Heart left ventricle (tissue), 16 donors: ENCODE results near the gene CYBA. TPM values are rescaled to one million over a fixed set of nuclear protein-coding genes. Genes with fewer than 3 reads are reported as not detected.

Experiments
- ATAC-seq, 4 donors: fragments of 200-7000 bp; cut with Tn5 transposase; one replicate each; pipeline ENCODE4 v1.9.1; 2020 to 2022; ENCODE audit warnings: moderate library complexity in 4 of 4, mild to moderate bottlenecking in 3 of 4, moderate number of reproducible peaks in 1 of 4
- DNase-seq, 5 donors: peaks; one replicate each; pipeline ENCODE4 v3.0.0-alpha.2; 2020
- H3K27ac ChIP-seq, 12 donors: fragments of 200-600 bp; sonication (generic) in 4 of 12; one replicate each; pipeline versions ENCODE4 v1.5.0 to v1.8.0; 2016 to 2022; ENCODE audit warnings: mild to moderate bottlenecking in 2 of 12
- H3K27me3 ChIP-seq, 9 donors: fragments of 200-600 bp; sonication (generic) in 2 of 9; one replicate each; pipeline versions ENCODE4 v1.5.1 to v1.8.0; 2016 to 2022; ENCODE audit warnings: mild to moderate bottlenecking in 3 of 9
- H3K36me3 ChIP-seq, 9 donors: fragments of 200-600 bp; sonication (generic) in 2 of 9; one replicate each; pipeline versions ENCODE4 v1.5.0 to v1.8.0; 2018 to 2022; ENCODE audit warnings: mild to moderate bottlenecking in 2 of 9
- H3K4me1 ChIP-seq, 12 donors: fragments of 200-600 bp; sonication (generic) in 4 of 12; one replicate each; pipeline versions ENCODE4 v1.5.0 to v1.8.0; 2016 to 2022; ENCODE audit warnings: mild to moderate bottlenecking in 3 of 12
- H3K4me3 ChIP-seq, 12 donors: fragments of 200-600 bp; sonication (generic) in 4 of 12; one replicate each; pipeline versions ENCODE4 v1.5.0 to v1.8.0; 2017 to 2022; ENCODE audit warnings: mild to moderate bottlenecking in 9 of 12, moderate library complexity in 4 of 12
- H3K9me3 ChIP-seq, 12 donors: fragments of 200-600 bp; sonication (generic) in 4 of 12; one replicate each; pipeline versions ENCODE4 v1.5.0 to v1.8.0; 2016 to 2022; ENCODE audit warnings: mild to moderate bottlenecking in 1 of 12
- POLR2A ChIP-seq, 2 donors: fragments of 450-650 bp; IDR thresholded peaks; one replicate each; pipeline ENCODE4 v1.6.1; 2017; ENCODE audit warnings: antibody characterized with exemption in 2 of 2, mild to moderate bottlenecking in 2 of 2, moderate library complexity in 2 of 2
- WGBS, 4 donors: extraction: QIAGEN DNeasy Blood & Tissue Kit in 2 of 4; methylation state at CpG; one replicate each; pipeline versions ENCODE4 v1.1.5 to v1.1.7; 2013 to 2018; 5-methylcytosine and 5-hydroxymethylcytosine counted together
- intact Hi-C, 10 donors: fragments of 100-400 bp; cut with DNase I; formaldehyde crosslinking; loops; one replicate each; pipeline versions ENCODE4 v1.11.1 to v1.14.2; 2022
- polyA plus RNA-seq, 2 donors: library from polyadenylated mRNA; stranded (reverse); fragments of 200-250 nt; gene quantifications; one replicate each; pipeline ENCODE4 v1.2.3, GENCODE V29; 2013
- total RNA-seq, 9 donors: library from RNA; depleted of rRNA in 2 of 9; stranded (reverse); fragments of >200 nt in 2 of 9; fragmentation: NEBNext Ultra II Directional in 3 of 9; extraction: Animal tissue kit (Norgen Biotek cat#: 25700) in 3 of 9; gene quantifications; one replicate each; pipeline versions ENCODE4 v1.1.0 to v1.2.4, GENCODE V29; 2016 to 2023
- TF ChIP-seq, protein P1 (sequence below), 12 donors: fragments of 200-600 bp; sonication (generic) in 4 of 12; IDR thresholded peaks; one replicate each; pipeline versions ENCODE4 v1.5.0 to v1.8.0; 2018 to 2022; ENCODE audit warnings: antibody characterized with exemption in 12 of 12, mild to moderate bottlenecking in 5 of 12
- donor health status: ischemic (EF 13 %, LVEDD 7.1; RV severe dilation, severe dysfunction).
- donor health status: healthy with polysubstance abuse.
- donor health status: DM: no; HTN: yes; CAD: no.
- donor health status: DM: no; HTN: no; CAD: no.
- donor health status: ischemic (EF 25% LVEDD 6.9; RV normal size, moderate dysfunction).
- donor health status: ischemic (EF 25% LVEDD 5.7; RV mildly dilated, moderate dysfunction).
- donor health status: healthy.
- donor health status: DM: yes; HTN: yes; CAD: no.
- donor health status: ischemic (EF 35%, LVEDD 5.7; RV mildly dilated, moderate dysfunction).
- donor health status: nonischemic (EF 11% LVEDD 7.7; RV severe dilation, severe dysfunction).
- donor health status: DM: yes; HTN: yes; CAD: no.
- donor health status: PGD.
- donor health status: ischemic (EF 29% LVEDD 5.4; RV normal size, mild dysfunction).
- donor health status: nonischemic (EF 23%, LVEDD 6.1; RV moderate dilation, normal function).

CYBA gene
- total and polyA plus RNA-seq, 11 donors: 22.6 to 227 (median 46.5) TPM

DNA sequence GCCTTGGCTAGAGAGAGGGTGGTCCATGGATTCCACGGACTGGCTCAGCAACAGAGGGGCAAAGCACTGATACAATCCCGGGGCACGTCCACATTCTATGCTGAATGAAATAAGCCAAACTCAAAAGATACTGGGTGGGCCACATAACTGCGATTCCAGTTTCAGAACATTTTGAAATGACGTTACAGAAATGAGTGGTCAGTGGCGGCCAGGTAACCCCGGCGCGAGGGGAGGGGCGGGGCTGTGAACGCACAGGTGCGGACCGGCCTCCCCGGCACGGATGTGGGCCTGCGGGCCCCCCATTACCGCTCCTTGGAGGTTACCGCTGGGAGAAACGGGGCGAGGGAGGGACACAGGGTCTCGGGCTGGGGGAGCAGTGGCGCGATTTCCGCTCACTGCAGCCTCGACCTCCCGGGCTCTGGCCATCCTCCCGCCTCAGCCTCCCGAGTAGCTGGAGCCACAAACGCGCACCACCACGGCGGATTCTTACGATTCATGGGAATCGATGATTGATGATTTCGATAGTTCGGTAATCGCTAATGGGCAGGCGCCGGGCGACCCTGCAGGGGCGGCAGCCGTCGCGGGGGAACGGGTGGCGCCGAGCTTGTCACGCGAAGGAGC lies 11.5 kb upstream of the CYBA start:
- peak overlapping the region; percentile 56 to 100 (median 90) for H3K4me3 ChIP-seq
- TF ChIP-seq POLR2A (IDR thresholded peaks at IDR 0.05): no peak
- TF ChIP-seq, protein P1, sequence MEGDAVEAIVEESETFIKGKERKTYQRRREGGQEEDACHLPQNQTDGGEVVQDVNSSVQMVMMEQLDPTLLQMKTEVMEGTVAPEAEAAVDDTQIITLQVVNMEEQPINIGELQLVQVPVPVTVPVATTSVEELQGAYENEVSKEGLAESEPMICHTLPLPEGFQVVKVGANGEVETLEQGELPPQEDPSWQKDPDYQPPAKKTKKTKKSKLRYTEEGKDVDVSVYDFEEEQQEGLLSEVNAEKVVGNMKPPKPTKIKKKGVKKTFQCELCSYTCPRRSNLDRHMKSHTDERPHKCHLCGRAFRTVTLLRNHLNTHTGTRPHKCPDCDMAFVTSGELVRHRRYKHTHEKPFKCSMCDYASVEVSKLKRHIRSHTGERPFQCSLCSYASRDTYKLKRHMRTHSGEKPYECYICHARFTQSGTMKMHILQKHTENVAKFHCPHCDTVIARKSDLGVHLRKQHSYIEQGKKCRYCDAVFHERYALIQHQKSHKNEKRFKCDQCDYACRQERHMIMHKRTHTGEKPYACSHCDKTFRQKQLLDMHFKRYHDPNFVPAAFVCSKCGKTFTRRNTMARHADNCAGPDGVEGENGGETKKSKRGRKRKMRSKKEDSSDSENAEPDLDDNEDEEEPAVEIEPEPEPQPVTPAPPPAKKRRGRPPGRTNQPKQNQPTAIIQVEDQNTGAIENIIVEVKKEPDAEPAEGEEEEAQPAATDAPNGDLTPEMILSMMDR (IDR thresholded peaks at IDR 0.05): no peak
- peaks cover 0 to 10% (median under 1%) of the 10 kb centered on the region in 9 donors for H3K36me3 ChIP-seq
- no peaks in the 10 kb centered on the region for H3K27me3 ChIP-seq
- H3K4me1 ChIP-seq: peaks cover 0 to 32% (median 25%) of the 10 kb centered on the region in 12 donors
- intact Hi-C loops: loop anchor here in 1 of 10 donors (5.0 kb wide), 1 partner anchor 45 kb away; the partner anchor contains the start of genes CTU2 and RNF166
- ATAC-seq: no peak
- peak overlapping the region in 11 of 12 donors; percentile 80 to 97 (median 85) for H3K27ac ChIP-seq
- WGBS, 4 donors: 2 to 3% (median 2%) methylated on average over 34 to 49 of the region's 49 CpGs
- DNase-seq: peak in 1 of 5 donors; percentile 22
- no peaks in the 10 kb centered on the region for H3K9me3 ChIP-seq

DNA sequence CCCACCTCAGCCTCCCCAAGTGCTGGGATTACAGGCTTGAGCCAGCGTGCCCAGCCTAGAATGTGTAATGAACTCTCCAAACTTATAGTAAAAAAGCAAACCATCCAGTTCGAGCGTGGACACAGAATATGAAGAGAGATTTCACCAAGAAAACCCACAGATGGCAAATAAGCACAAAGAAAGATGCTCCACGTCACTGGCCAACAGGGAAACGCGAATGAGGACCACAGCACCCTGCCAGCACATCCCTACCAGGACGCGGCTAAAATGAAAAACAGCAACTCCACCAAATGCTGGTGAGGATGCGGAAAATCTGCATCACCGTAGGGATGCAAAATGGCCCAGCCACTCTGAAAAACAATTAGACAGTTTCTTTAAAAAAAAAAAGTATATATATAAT lies 10.6 kb upstream of the CYBA start:
- Histone ChIP-seq H3K9me3 (no peaks in the 10 kb centered on the region), H3K4me3 (no peak overlapping the region), H3K27ac (no peak overlapping the region), H3K36me3 (peaks cover 0 to 18% (median 5%) of the 10 kb centered on the region in 9 donors), H3K27me3 (no peaks in the 10 kb centered on the region), H3K4me1 (peaks cover 0 to 32% (median 25%) of the 10 kb centered on the region in 12 donors)
- 86 to 93% (median 90%) methylated on average over 10 of the region's 10 CpGs for WGBS, 4 donors
- intact Hi-C loops: loop anchor here in 1 of 10 donors (5.0 kb wide), 1 partner anchor 46 kb away; the partner anchor contains the start of genes CTU2 and RNF166
- DNase-seq: no peak
- no peak for TF ChIP-seq POLR2A (IDR thresholded peaks at IDR 0.05)
- TF ChIP-seq, protein P1 (IDR thresholded peaks at IDR 0.05): no peak
- no peak for ATAC-seq

DNA sequence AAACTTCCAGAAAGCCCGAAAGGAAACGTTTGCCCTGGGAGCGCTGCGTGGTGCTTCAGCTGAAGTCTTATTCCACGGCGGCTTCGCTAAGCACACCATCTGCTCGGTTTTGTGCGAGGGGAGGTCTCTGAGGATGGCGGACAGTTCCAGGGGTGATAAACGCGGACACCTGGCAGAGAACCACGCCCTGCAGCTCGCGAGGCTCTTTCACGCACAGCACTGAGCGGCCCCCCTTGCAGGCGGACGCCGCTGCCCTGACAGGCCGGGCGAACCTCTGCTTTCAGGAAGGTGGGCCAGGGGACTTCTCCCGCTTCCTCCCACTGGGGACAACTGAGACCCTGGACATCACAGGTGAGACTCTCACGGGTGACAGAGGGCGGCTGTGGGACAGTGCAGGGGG lies 8.3 kb upstream of the CYBA start:
- intact Hi-C loops: no loop called here

DNA sequence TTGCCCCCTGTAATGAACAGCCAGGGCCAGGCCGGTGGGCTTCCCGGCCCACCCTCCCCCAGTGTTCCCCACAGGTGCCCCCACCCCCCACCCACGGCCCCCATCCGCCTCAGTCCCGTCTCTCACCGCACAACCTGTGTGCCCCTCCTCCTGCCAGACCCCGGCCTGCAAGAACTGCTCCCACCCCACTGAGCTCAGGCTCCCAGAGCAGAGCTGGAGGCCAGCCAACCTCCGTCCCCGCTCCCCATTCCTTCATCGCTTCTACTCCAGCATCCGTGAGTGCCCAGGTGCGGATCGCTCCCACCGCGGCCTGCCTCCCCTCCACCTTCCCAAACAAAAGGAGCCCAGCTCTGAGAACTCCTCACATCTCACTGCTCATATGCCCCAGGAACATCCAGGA lies 7.9 kb upstream of the CYBA start:
- H3K4me3 ChIP-seq: no peak overlapping the region
- H3K27me3 ChIP-seq: no peaks in the 10 kb centered on the region
- H3K36me3 ChIP-seq: peaks cover 0 to 38% (median 8%) of the 10 kb centered on the region in 9 donors
- DNase-seq: no peak
- no peaks in the 10 kb centered on the region for H3K9me3 ChIP-seq
- peaks cover 0 to 13% (median 8%) of the 10 kb centered on the region in 12 donors for H3K4me1 ChIP-seq
- 87 to 96% (median 92%) methylated on average over 13 to 15 of the region's 15 CpGs for WGBS, 4 donors
- TF ChIP-seq POLR2A (IDR thresholded peaks at IDR 0.05): no peak
- TF ChIP-seq, protein P1 (IDR thresholded peaks at IDR 0.05): no peak
- no peak for ATAC-seq
- intact Hi-C loops: no loop called here
- H3K27ac ChIP-seq: no peak overlapping the region

More for the DNA sequence above, 8.3 kb upstream of the CYBA start:
- TF ChIP-seq, protein P1 (IDR thresholded peaks at IDR 0.05): no peak
- TF ChIP-seq POLR2A (IDR thresholded peaks at IDR 0.05): no peak
- H3K27me3 ChIP-seq: no peaks in the 10 kb centered on the region
- H3K4me3 ChIP-seq: no peak overlapping the region
- H3K9me3 ChIP-seq: no peaks in the 10 kb centered on the region
- H3K4me1 ChIP-seq: peaks cover 0 to 17% (median 12%) of the 10 kb centered on the region in 12 donors
- no peak overlapping the region for H3K27ac ChIP-seq
- 93 to 98% (median 95%) methylated on average over 25 of the region's 25 CpGs for WGBS, 4 donors
- ATAC-seq (no peak), DNase-seq (no peak)
- H3K36me3 ChIP-seq: peaks cover 0 to 36% (median 8%) of the 10 kb centered on the region in 9 donors
